OCI-LY1 (cell line): Measurements from ENCODE around the gene PCDHA13.

Experiments
- EZH2 ChIP-seq: fragments of 200-600 bp; sonication (generic), shearing (Covaris generic); IDR thresholded peaks from 2 replicates; pipeline ENCODE4 v1.8.0; 2017; ENCODE audit warnings: borderline replicate concordance, mixed run types, mild to moderate bottlenecking, antibody characterized with exemption, low read length, moderate library complexity, mixed read lengths
- TF ChIP-seq, protein P1 (sequence below): fragments of 200-600 bp; sonication (generic), shearing (Covaris generic); IDR thresholded peaks from 2 replicates; pipeline ENCODE4 v1.5.1; 2017; ENCODE audit warnings: mild to moderate bottlenecking, antibody characterized with exemption, low read length, moderate library complexity, mixed read lengths

DNA sequence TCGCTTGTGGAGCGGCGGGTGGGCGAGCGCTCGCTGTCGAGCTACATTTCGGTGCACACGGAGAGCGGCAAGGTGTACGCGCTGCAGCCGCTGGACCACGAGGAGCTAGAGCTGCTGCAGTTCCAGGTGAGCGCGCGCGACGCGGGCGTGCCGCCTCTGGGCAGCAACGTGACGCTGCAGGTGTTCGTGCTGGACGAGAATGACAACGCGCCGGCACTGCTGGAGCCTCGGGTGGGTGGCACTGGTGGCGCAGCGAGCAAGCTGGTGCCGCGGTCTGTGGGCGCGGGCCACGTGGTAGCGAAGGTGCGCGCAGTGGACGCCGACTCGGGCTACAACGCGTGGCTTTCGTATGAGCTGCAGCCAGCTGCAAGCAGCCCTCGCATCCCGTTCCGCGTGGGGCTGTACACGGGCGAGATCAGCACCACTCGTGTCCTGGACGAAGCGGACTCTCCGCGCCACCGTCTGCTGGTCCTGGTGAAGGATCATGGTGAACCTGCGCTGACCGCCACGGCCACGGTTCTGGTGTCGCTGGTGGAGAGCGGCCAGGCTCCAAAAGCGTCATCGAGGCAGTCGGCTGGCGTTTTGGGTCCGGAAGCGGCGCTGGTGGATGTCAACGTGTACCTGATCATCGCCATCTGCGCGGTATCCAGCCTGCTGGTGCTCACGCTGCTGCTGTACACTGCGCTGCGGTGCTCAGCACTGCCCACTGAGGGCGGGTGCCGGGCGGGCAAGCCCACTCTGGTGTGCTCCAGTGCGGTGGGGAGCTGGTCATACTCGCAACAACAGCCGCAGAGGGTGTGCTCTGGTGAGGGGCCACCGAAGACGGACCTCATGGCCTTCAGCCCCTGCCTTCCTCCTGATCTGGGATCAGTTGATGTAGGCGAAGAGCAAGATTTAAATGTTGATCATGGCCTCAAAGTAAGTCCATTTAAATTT is 38.9 kb upstream of the PCDHA13 start:
- TF ChIP-seq, protein P1, sequence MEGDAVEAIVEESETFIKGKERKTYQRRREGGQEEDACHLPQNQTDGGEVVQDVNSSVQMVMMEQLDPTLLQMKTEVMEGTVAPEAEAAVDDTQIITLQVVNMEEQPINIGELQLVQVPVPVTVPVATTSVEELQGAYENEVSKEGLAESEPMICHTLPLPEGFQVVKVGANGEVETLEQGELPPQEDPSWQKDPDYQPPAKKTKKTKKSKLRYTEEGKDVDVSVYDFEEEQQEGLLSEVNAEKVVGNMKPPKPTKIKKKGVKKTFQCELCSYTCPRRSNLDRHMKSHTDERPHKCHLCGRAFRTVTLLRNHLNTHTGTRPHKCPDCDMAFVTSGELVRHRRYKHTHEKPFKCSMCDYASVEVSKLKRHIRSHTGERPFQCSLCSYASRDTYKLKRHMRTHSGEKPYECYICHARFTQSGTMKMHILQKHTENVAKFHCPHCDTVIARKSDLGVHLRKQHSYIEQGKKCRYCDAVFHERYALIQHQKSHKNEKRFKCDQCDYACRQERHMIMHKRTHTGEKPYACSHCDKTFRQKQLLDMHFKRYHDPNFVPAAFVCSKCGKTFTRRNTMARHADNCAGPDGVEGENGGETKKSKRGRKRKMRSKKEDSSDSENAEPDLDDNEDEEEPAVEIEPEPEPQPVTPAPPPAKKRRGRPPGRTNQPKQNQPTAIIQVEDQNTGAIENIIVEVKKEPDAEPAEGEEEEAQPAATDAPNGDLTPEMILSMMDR = no peak
- no peak for TF ChIP-seq EZH2
